Inferior parietal cortex (tissue), 1 donor: ENCODE results near the gene IGSF6.

Experiments used
- DNase-seq: peaks from one replicate; pipeline ENCODE4 v3.0.0-alpha.2; 2016; ENCODE audit errors: extremely low spot score

IGSF6 gene

DNA sequence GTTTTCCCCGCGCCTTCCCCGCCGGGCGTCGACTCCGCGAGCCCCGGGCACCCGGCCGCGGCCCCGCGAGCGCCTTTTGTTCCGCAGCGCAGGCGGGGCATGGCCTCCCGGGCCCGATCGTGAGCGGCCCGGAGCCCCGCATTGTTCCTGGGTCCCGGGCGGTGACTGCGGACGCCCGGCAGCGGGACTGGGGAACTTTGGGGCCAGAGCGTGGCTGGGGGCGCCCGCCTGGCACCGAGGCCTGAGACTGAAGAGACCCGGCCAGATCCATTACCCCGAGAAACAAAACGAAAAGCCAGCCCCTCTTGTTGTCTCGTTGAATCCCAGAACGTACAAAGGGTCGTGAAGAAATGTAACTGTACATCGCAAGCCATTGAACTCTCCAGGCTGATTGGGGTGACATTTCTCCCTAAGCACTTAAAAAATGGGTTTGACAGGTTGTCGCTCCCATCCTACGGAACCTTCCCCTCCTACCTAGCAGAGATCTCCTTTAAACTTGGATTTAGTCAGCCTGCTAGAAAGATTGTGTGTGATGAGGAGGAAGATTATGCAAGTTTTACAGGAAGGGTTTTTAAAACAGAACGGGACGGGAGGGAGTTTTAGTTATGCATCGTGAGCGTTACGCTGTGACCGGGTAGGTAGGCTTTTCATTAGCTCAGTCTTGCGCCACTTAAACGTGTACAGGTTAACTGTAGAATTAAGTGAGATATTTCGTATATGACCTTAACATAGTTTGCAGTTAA lies 52.2 kb downstream of the IGSF6 start:
- DNase-seq = no peak

DNA sequence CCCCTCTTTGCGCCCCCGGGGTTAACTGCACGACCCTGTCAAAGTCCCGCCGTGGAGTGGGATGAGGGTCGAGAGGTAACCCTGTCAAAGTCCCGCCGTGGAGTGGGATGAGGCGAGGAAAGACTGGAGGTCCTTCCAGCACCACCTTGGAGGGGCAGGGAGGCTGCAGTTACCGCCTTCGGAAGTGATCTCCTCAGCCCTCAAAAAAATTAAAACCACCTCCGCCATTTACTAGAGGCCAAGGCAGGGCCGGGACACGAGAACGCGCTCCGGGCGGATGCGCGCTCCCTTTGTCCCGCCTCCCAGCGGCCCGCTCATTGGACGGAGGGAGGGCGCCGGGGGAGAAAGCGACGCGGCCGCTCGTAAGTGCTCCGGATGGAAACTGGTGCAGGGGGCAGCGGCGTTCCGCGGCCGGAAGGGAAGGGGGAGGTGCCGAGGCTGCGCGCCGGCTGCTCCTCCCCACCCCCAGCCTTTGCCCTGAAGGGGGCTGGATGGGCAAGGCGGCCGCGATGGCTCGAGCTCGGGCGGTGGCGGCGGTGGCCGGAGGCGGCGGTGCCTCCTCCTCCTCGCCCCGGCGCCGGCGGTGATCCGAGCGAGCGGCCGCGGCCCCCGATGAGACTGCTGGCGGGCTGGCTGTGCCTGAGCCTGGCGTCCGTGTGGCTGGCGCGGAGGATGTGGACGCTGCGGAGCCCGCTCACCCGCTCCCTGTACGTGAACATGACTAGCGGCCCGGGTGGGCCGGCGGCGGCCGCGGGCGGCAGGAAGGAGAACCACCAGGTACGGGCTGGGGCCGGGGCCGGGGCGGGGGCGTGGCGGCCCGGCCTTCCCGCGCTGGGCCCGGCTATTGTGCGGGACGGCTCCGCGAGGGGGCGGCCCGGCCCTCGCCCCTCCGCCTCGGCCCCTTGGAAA lies 53.0 kb downstream of the IGSF6 start, which contains the start of gene METTL9:
TSS of gene METTL9 (plus strand) at position 456 of the 909 bp plus-strand sequence. CDS start at position 613, 157 bp downstream.
- peak; percentile 94 for DNase-seq

DNA sequence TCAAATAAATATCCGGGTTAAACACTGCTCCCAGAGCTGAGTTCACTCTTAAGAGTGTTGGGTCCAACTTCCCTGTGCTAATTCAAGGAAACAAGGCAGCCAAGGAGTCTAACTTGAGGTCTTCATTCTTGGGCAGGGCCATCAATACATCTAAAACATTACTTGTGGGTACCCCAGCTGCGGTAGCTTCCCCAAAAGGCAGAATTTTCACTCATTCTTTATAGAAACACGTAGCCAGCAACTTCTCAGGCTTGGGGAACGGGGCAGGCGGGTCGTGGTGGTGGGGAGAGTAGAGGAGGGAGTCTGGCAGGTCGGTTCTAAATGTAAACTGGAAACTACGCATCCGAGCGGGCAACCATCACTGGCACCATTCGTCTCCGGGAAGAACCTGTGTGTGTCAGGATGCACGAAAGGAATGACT lies 53.7 kb downstream of the IGSF6 start:
- DNase-seq = no peak

DNA sequence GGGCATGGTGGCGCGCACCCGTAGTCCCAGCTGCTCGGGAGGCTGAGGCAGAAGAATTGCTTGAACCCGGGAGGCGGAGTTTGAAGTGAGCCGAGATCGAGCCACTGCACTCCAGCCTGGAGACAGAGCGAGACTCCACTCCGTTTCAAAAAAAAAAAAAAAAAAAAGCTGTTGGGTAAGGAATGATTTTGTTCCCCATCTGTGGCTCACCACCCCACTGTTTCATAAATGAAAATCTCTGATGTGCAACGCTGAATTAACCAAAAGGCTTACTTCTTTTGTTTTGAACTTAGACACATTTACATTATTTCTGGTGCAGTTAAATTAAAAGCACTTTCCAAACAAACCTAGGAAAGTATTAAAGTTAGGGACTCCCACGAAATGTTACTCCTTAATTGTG lies 54.2 kb downstream of the IGSF6 start:
- no peak for DNase-seq

DNA sequence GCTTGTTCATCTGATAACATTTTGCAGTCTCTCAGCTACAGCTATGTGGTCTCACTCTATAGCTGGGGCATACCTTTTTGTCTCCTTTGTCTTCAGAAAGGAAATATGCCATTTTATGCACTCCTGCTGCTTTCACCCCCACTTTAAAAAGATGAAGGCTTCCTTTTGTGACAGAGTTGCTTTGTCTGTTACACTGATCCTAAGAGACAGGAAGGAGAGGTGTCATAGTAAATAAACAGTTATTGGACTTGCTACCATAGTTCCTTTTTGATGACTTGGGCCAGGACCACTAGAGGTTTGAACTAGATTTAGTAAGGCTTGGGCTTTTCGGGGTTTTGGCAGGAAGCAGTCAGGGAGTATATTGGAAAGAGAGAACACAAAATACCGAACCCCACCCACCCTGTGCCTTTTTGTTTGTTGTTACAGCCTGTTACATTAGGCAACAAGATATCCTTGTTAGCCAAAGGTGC lies 54.8 kb downstream of the IGSF6 start:
- DNase-seq = no peak

GRCh38 chr16:21593530-21594289 lies 58.7 kb downstream of the IGSF6 start:
- no peak for DNase-seq

DNA sequence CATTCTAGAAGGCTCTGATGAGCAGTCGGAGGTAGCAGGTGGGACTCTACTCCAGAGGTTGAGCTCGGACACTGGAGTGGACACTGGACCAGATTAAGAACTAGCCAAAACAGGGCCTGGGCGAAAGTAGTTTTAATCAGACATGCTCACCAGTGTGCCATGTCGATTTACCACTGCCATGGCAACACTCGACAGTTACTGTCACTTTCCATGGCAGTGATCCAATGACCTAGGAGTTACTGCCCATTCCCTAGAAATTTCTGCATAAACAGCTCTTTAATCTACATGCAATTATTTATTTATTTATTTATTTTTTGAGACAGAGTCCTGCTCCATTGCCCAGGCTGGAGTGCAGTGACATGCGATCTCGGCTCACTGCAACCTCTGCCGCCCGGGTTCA lies 60.2 kb downstream of the IGSF6 start:
- no peak for DNase-seq

DNA sequence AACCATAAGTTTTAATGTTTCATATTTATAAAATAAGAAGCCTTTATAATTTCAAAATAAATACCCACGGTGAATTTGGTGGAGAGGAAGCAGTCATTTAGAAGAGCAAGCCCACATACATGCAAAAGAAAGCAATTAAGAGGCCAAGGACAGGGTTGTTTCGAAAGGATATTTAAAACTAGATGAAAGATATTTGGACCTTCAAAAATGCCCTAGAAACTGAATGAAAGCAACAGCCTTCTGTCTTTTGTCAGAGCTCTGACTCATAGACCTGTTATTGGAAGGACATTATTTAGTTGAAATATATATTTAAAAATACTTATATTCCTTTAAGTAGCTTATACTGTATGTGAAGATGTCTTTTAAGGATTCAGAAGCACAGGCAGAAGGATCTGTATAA lies 61.6 kb downstream of the IGSF6 start:
- DNase-seq = no peak

DNA sequence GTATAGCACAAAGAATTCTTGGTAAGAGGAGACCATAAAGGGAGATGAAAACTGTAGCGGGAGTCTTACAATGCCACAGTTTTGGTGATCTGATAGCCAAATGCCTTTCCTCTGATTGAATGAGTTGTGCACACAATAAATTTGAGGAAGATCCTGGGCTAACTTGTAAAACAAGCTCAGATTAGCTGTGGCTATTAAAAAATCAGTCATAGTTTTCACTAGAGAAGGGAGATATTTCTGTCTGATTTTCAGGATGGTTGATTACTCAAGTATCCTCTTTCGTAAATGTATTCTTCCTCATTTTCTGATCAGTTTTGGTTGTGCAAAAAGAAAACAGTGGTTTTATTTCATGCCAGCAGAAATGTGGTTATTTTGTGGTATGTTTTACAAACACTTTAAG lies 62.1 kb downstream of the IGSF6 start:
- no peak for DNase-seq

DNA sequence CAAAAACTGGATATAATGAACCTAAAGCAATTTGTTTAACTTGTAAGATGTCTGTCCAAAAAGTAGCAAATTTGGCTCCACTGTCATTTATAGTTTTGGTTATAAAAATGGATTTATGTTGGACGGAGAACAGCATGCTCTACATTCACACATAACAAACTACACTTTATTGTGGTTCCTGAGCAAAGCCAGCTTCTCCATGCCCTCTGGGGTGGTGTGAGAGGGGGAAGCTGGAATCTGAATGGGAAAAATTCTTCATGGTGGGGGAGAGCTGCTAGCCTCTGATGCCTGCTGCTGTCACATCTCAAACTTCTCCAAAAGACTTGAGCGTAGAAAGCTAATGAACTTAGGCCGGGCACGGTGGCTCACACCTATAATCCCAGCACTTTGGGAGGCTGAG lies 62.9 kb downstream of the IGSF6 start:
- no peak for DNase-seq
